HEK293 (cell line): Measurements from ENCODE around the gene DCP1A.

ENCODE experiments used
- CTCF ChIA-PET: fragments of 350-600 bp; formaldehyde crosslinking; extraction: SDS; loops from one replicate; lab custom pipeline; 2021; ENCODE audit warnings: antibody characterized with exemption; lab: Yijun Ruan, JAX
- POLR2A ChIA-PET: fragments of 300-600 bp; formaldehyde crosslinking; extraction: SDS; loops from one replicate; lab custom pipeline; 2020; ENCODE audit warnings: antibody characterized with exemption, inconsistent platforms; lab: Yijun Ruan, JAX
- H3K27ac ChIP-seq: fragments of 200-500 bp; sonication (Bioruptor generic); 2 replicates; pipeline ENCODE4 v1.5.1; 2014; ENCODE audit warnings: low read depth, low read length, control low read depth, inconsistent platforms; ENCODE audit errors: extremely low read depth
- H3K36me3 ChIP-seq, 2 experiments: fragments of 200-500 bp in 1 of 2; sonication (Bioruptor generic) in 1 of 2; 1 replicate in 1 of 2; 2 replicates in 1 of 2; pipeline ENCODE4 v1.5.1; 2014 to 2017; ENCODE audit warnings: inconsistent platforms in 2 of 2, low read length in 2 of 2; ENCODE audit not compliant: control insufficient read depth in 2 of 2, insufficient read depth in 1 of 2
- H3K4me1 ChIP-seq: fragments of 200-500 bp; sonication (Bioruptor generic); 2 replicates; pipeline ENCODE4 v1.5.1; 2014; ENCODE audit warnings: mild to moderate bottlenecking, low read length, inconsistent platforms; ENCODE audit not compliant: control insufficient read depth, insufficient read depth
- H3K4me3 ChIP-seq: 2 replicates; pipeline ENCODE4 v1.5.1; 2011; ENCODE audit warnings: low read depth, mild to moderate bottlenecking, control low read depth, low read length, moderate library complexity
- H3K9me3 ChIP-seq: fragments of 200-500 bp; sonication (Bioruptor generic); 2 replicates; pipeline ENCODE4 v1.5.1; 2014; ENCODE audit warnings: low read depth, low read length, inconsistent platforms; ENCODE audit not compliant: control insufficient read depth, insufficient read depth
- BCL11B ChIP-seq: fragments of 450-650 bp; formaldehyde crosslinking; IDR thresholded peaks from 2 replicates; pipeline ENCODE4 v1.5.1; 2016; ENCODE audit warnings: low read depth, missing biosample characterization, missing genetic modification characterization
- CTCF ChIP-seq: fragments of 450-650 bp; formaldehyde crosslinking; IDR thresholded peaks from 2 replicates; pipeline ENCODE4 v1.5.1; 2016; ENCODE audit warnings: missing biosample characterization, missing genetic modification characterization
- IKZF3 ChIP-seq: fragments of 450-650 bp; IDR thresholded peaks from 2 replicates; pipeline ENCODE4 v1.5.0; 2018; ENCODE audit warnings: missing biosample characterization, mild to moderate bottlenecking, missing genetic modification characterization, moderate library complexity
- MYNN ChIP-seq: fragments of 450-650 bp; formaldehyde crosslinking; IDR thresholded peaks from 2 replicates; pipeline ENCODE4 v1.5.1; 2016; ENCODE audit warnings: missing biosample characterization, missing genetic modification characterization, borderline replicate concordance
- PRDM1 ChIP-seq: fragments of 450-650 bp; formaldehyde crosslinking; IDR thresholded peaks from 2 replicates; pipeline ENCODE4; 2016; ENCODE audit warnings: missing biosample characterization, missing genetic modification characterization
- SP2 ChIP-seq: fragments of 450-650 bp; formaldehyde crosslinking; IDR thresholded peaks from 2 replicates; pipeline ENCODE4 v1.5.1; 2016; ENCODE audit warnings: missing biosample characterization, missing genetic modification characterization
- SP3 ChIP-seq: fragments of 450-650 bp; formaldehyde crosslinking; IDR thresholded peaks from 2 replicates; pipeline ENCODE4 v1.5.1; 2016; ENCODE audit warnings: missing biosample characterization, missing genetic modification characterization
- TRIM28 ChIP-seq: IDR thresholded peaks from 2 replicates; pipeline ENCODE4 v1.6.1; 2011; ENCODE audit warnings: low read length, control low read depth, borderline replicate concordance
- ZBTB17 ChIP-seq: fragments of 450-650 bp; formaldehyde crosslinking; IDR thresholded peaks from 2 replicates; pipeline ENCODE4 v1.5.1; 2016; ENCODE audit warnings: missing biosample characterization, missing genetic modification characterization
- ZNF18 ChIP-seq: fragments of 450-650 bp; formaldehyde crosslinking; IDR thresholded peaks from 2 replicates; pipeline ENCODE4 v1.5.1; 2016; ENCODE audit warnings: missing biosample characterization, missing genetic modification characterization
- ZNF350 ChIP-seq: fragments of 450-650 bp; formaldehyde crosslinking; IDR thresholded peaks from 2 replicates; pipeline ENCODE4 v1.5.0; 2017; ENCODE audit warnings: missing biosample characterization, mild to moderate bottlenecking, missing genetic modification characterization
- ZNF473 ChIP-seq: fragments of 450-650 bp; formaldehyde crosslinking; IDR thresholded peaks from 2 replicates; pipeline ENCODE4 v1.5.1; 2017; ENCODE audit warnings: missing biosample characterization, missing genetic modification characterization
- ZNF544 ChIP-seq: fragments of 450-650 bp; formaldehyde crosslinking; IDR thresholded peaks from 2 replicates; pipeline ENCODE4 v1.5.0; 2017; ENCODE audit warnings: missing biosample characterization, missing genetic modification characterization
- ZNF555 ChIP-seq: fragments of 450-650 bp; formaldehyde crosslinking; conservative IDR thresholded peaks from 2 replicates; pipeline ENCODE4 v1.5.1; 2017; ENCODE audit warnings: missing biosample characterization, mild to moderate bottlenecking, missing genetic modification characterization, inconsistent platforms
- ZNF558 ChIP-seq: fragments of 450-650 bp; formaldehyde crosslinking; IDR thresholded peaks from 2 replicates; pipeline ENCODE4 v1.5.1; 2016; ENCODE audit warnings: missing biosample characterization, missing genetic modification characterization
- ZNF585B ChIP-seq: fragments of 450-650 bp; formaldehyde crosslinking; IDR thresholded peaks from 2 replicates; pipeline ENCODE4 v1.5.1; 2016; ENCODE audit warnings: missing biosample characterization, missing genetic modification characterization
- ZNF660 ChIP-seq: fragments of 450-650 bp; IDR thresholded peaks from 2 replicates; pipeline ENCODE4 v1.5.1; 2018; ENCODE audit warnings: missing biosample characterization, mild to moderate bottlenecking, missing genetic modification characterization
- ZNF707 ChIP-seq: fragments of 450-650 bp; formaldehyde crosslinking; IDR thresholded peaks from 2 replicates; pipeline ENCODE4 v1.5.1; 2016; ENCODE audit warnings: missing biosample characterization, missing genetic modification characterization
- ZNF791 ChIP-seq: fragments of 450-650 bp; formaldehyde crosslinking; IDR thresholded peaks from 2 replicates; pipeline ENCODE4 v1.5.1; 2016; ENCODE audit warnings: missing biosample characterization, missing genetic modification characterization
- TF ChIP-seq, protein P1 (sequence below): fragments of 450-650 bp; formaldehyde crosslinking; IDR thresholded peaks from 2 replicates; pipeline ENCODE4; 2016; ENCODE audit warnings: missing biosample characterization, missing genetic modification characterization
- TF ChIP-seq, protein P2 (sequence below): fragments of 450-650 bp; formaldehyde crosslinking; IDR thresholded peaks from 2 replicates; pipeline ENCODE4 v1.5.1; 2016; ENCODE audit warnings: missing biosample characterization, missing genetic modification characterization

The DCP1A gene

GRCh38 chr3:53347261-53348064 is at the start of gene DCP1A (continued):
- TF ChIP-seq CTCF (tag by site-specific recombination) = peak; percentile 24
- TF ChIP-seq, protein P1, sequence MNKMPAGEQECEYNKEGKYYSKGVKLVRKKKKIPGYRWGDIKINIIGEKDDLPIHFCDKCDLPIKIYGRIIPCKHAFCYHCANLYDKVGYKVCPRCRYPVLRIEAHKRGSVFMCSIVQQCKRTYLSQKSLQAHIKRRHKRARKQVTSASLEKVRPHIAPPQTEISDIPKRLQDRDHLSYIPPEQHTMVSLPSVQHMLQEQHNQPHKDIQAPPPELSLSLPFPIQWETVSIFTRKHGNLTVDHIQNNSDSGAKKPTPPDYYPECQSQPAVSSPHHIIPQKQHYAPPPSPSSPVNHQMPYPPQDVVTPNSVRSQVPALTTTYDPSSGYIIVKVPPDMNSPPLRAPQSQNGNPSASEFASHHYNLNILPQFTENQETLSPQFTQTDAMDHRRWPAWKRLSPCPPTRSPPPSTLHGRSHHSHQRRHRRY = no peak
- TF ChIP-seq, protein P2, sequence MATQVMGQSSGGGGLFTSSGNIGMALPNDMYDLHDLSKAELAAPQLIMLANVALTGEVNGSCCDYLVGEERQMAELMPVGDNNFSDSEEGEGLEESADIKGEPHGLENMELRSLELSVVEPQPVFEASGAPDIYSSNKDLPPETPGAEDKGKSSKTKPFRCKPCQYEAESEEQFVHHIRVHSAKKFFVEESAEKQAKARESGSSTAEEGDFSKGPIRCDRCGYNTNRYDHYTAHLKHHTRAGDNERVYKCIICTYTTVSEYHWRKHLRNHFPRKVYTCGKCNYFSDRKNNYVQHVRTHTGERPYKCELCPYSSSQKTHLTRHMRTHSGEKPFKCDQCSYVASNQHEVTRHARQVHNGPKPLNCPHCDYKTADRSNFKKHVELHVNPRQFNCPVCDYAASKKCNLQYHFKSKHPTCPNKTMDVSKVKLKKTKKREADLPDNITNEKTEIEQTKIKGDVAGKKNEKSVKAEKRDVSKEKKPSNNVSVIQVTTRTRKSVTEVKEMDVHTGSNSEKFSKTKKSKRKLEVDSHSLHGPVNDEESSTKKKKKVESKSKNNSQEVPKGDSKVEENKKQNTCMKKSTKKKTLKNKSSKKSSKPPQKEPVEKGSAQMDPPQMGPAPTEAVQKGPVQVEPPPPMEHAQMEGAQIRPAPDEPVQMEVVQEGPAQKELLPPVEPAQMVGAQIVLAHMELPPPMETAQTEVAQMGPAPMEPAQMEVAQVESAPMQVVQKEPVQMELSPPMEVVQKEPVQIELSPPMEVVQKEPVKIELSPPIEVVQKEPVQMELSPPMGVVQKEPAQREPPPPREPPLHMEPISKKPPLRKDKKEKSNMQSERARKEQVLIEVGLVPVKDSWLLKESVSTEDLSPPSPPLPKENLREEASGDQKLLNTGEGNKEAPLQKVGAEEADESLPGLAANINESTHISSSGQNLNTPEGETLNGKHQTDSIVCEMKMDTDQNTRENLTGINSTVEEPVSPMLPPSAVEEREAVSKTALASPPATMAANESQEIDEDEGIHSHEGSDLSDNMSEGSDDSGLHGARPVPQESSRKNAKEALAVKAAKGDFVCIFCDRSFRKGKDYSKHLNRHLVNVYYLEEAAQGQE = peak; percentile 72; the same call in 1 of the 2 replicates
- peak; percentile 55; the same call in 1 of the 2 replicates for TF ChIP-seq MYNN (tag by site-specific recombination)
- TF ChIP-seq PRDM1 (tag by site-specific recombination) = no peak
- peak; percentile 64; the same call in 1 of the 2 replicates for TF ChIP-seq ZNF558 (tag by site-specific recombination)
- no peak for TF ChIP-seq ZNF18 (tag by site-specific recombination)
- peak; percentile 99 for TF ChIP-seq ZBTB17 (tag by site-specific recombination)
- peak; percentile 5; the same call in 1 of the 2 replicates for TF ChIP-seq ZNF585B (tag by site-specific recombination)
- TF ChIP-seq BCL11B (tag by site-specific recombination) = peak; percentile 18; the same call in 1 of the 2 replicates
- no peak for TF ChIP-seq ZNF555 (tag by site-specific recombination)
- TF ChIP-seq ZNF707 (tag by site-specific recombination) = peak; percentile 40; the same call in 1 of the 2 replicates
- TF ChIP-seq SP2 = peak; percentile 84
- peak; percentile 99 for TF ChIP-seq ZNF660 (tag by site-specific recombination)
- no peak for TF ChIP-seq ZNF544 (tag by site-specific recombination)

DNA sequence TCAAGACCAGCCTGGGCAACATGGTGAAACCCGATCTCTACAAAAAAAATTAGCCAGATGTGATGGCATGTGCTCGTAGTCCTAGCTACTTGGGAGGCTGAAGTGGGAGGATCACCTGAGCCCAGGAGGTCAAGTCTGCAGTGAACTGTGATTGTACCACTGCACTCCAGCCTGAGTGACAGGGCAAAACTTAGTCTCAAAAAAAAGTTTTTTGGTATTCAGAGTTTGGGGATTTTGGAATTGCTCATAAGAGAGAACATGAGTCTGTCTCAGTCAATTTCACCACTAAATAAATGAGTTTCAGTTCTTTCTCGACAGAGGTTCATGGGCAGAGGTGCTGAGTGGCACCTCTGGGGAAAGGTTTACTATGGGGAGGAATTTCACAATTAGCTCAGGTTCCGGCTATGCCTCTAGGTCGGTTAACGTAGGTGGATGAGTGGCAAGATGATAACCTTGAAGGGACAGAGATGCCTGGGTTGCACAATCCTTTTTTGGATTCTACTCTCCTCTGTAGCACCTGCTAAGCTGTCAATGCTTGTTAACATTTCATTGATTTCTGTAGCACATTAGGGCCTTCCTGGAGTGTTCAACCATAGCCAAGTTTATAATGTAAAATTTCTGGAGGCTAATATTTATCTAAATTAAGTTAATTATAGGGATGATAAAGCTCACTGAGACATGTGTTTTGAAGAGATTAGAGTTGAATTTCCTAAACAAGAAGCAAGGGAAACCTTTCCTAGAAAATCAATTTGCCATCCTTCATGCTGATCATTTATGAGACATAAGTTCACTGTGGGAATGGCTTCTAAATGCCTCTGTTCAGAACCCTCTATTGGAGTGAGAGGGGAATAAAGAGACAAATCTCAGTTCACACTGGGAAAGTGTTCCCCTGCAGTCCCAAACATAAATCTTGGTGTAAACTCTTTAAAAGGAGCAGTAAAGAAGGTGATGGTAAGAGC is 37.4 kb upstream of the DCP1A start:
- no peaks in the 10 kb centered on the region for H3K4me1 ChIP-seq
- no peak overlapping the region for H3K4me3 ChIP-seq
- no peaks in the 10 kb centered on the region for H3K9me3 ChIP-seq
- H3K36me3 ChIP-seq = no peaks in the 10 kb centered on the region
- ChIA-PET CTCF (interaction anchor here (0.7 to 1.6 kb wide), 2 partner anchors 10 to 325 kb away, joined by 3 to 6 read pairs; no protein-coding TSS in a partner anchor), POLR2A (no interaction called here)
- no peak overlapping the region for H3K27ac ChIP-seq
- no peak for TF ChIP-seq SP3
- no peak for TF ChIP-seq ZNF350 (tag by site-specific recombination)
- TF ChIP-seq CTCF (tag by site-specific recombination) = no peak
- no peak for TF ChIP-seq ZNF473
- no peak for TF ChIP-seq IKZF3
- no peak for TF ChIP-seq ZNF791 (tag by site-specific recombination)
- no peak for TF ChIP-seq TRIM28
